Measurements from ENCODE around the gene LYRM4. TPM values are rescaled to one million over a fixed set of nuclear protein-coding genes. Genes with fewer than 3 reads are reported as not detected.

The LYRM4 gene
- total RNA-seq, 1 donor from 2014 or later: 27.8 TPM

DNA sequence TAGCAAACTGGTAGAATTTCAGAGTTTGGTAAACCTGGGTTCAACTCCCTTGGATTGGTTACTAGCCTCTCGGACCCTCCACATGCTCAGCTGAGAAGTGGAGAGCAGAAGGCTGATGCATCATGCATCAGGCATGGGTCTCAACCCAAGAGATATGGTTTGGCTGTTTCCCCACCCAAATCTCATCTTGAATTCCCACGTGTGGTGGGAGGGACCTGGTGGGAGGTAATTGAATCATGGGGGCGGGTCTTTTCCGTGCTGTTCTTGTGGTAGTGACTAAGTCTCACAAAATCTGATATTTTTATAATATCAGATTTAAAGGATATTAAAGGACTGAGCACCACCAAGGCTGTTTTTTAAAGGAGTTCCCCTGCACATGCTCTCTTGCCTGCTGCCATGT lies 100.5 kb downstream of the LYRM4 start:
- DNase-seq (ENCODE audit: low read depth): no peak
- Histone ChIP-seq H3K4me3 (ENCODE audit: low read depth, low read length) (no peak overlapping the region), H3K36me3 (ENCODE audit: control insufficient read depth, insufficient read depth, low read length) (no peaks in the 10 kb centered on the region), H3K27me3 (ENCODE audit: control insufficient read depth, insufficient read depth, low read length) (no peaks in the 10 kb centered on the region)
- TF ChIP-seq, protein P1, sequence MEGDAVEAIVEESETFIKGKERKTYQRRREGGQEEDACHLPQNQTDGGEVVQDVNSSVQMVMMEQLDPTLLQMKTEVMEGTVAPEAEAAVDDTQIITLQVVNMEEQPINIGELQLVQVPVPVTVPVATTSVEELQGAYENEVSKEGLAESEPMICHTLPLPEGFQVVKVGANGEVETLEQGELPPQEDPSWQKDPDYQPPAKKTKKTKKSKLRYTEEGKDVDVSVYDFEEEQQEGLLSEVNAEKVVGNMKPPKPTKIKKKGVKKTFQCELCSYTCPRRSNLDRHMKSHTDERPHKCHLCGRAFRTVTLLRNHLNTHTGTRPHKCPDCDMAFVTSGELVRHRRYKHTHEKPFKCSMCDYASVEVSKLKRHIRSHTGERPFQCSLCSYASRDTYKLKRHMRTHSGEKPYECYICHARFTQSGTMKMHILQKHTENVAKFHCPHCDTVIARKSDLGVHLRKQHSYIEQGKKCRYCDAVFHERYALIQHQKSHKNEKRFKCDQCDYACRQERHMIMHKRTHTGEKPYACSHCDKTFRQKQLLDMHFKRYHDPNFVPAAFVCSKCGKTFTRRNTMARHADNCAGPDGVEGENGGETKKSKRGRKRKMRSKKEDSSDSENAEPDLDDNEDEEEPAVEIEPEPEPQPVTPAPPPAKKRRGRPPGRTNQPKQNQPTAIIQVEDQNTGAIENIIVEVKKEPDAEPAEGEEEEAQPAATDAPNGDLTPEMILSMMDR (IDR thresholded peaks at IDR 0.05; ENCODE audit: insufficient read depth, low read length, poor library complexity, severe bottlenecking): no peak

- Histone ChIP-seq H3K36me3 (ENCODE audit: control insufficient read depth, insufficient read depth, low read length) (no peaks in the 10 kb centered on the region), H3K4me3 (ENCODE audit: low read depth, low read length) (no peak overlapping the region), H3K27me3 (ENCODE audit: control insufficient read depth, insufficient read depth, low read length) (no peaks in the 10 kb centered on the region)
- no peak for DNase-seq (ENCODE audit: low read depth)
- TF ChIP-seq, protein P1 (IDR thresholded peaks at IDR 0.05; ENCODE audit: insufficient read depth, low read length, poor library complexity, severe bottlenecking): no peak
Observed at GRCh38 chr6:5159162-5159561, 101.6 kb downstream of the LYRM4 start.

DNA sequence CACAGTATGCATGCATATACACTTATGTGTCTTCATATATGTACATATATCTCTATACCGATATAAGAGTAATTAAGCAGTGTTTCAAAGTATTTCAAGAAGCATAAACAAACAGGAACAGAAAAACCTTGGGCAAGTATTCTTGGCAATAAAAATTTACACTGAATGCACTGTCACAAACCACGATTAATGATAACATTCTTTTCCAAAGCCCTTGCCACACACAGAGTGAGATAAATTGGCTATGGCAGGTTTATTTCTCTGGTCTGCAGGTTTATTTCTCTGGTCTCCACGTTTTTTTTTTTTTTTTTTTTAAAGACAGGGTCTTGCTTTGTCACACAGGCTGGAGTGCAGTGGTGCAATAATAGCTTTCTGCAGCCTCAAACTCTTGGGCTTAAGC lies 102.6 kb downstream of the LYRM4 start:
- no peak for DNase-seq (ENCODE audit: low read depth)
- TF ChIP-seq, protein P1 (IDR thresholded peaks at IDR 0.05; ENCODE audit: insufficient read depth, low read length, poor library complexity, severe bottlenecking): no peak
- Histone ChIP-seq H3K4me3 (ENCODE audit: low read depth, low read length) (no peak overlapping the region), H3K36me3 (ENCODE audit: control insufficient read depth, insufficient read depth, low read length) (no peaks in the 10 kb centered on the region), H3K27me3 (ENCODE audit: control insufficient read depth, insufficient read depth, low read length) (no peaks in the 10 kb centered on the region)

DNA sequence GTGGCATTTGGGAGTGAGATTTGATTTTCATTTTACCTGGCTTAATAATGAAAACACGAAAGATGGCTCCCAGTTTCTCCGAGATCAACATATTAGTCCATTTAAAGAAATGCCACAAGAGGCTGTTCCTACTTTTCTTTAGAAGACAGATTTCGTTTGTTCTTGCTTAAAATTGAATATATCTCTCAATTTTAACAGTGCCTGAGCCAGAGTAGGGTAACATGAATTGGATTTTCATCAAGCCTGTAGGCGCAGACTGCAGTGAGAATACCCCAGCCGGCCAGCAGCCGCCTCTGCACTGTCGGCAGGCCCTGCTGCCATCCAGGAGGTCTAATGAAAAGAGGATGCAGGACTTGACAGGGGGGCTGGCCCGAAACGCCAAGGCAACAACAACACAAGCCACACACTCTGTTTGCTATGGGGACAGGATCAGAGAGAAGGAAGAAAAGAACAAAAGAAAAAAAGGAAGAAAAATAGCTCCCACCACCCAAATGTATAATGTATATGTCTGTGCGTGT lies 103.1 kb downstream of the LYRM4 start:
- no peak for DNase-seq (ENCODE audit: low read depth)
- no peak overlapping the region for H3K4me3 ChIP-seq (ENCODE audit: low read depth, low read length)
- no peaks in the 10 kb centered on the region for H3K27me3 ChIP-seq (ENCODE audit: control insufficient read depth, insufficient read depth, low read length)
- H3K36me3 ChIP-seq (ENCODE audit: control insufficient read depth, insufficient read depth, low read length): no peaks in the 10 kb centered on the region
- TF ChIP-seq, protein P1 (IDR thresholded peaks at IDR 0.05; ENCODE audit: insufficient read depth, low read length, poor library complexity, severe bottlenecking): no peak

DNA sequence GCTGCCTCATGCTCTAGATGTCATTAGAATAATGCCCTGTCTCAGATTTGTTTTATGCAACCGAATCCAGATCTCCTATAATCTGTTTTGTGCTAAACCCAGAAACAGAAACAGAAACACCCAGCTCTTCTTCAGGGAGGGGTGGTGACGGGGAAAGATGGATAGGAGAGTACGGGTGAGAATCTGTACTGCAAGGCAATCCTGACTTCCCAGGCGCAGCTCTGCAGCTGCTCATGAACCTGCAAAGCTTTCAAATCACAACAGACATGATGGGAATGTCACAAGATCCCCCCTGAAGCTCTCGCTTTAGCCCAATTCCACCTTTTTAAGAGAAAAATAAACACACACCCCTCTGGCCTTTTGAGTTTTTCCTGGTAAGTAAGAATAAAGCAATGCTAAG lies 104.1 kb downstream of the LYRM4 start:
- no peak for DNase-seq (ENCODE audit: low read depth)

DNA sequence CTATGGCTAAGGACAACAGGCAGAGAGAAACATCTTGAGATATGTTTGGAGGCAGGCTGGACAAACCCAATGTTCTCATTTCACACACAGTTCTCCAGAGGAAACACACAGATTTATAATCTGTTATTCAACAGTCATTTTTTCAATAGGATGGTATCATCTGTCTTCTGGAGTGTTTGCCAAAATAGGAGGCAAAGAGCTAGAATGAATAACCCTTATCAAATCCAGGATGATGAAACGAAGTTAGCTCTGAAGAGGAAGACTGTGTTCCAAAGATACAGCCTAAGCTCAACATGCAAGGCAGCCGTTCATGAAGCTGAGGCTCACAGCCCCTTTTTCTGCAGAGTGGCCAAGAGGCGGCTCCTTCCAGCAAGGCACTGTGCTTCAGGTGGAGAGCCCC lies 104.8 kb downstream of the LYRM4 start:
- no peaks in the 10 kb centered on the region for H3K36me3 ChIP-seq (ENCODE audit: control insufficient read depth, insufficient read depth, low read length)
- TF ChIP-seq, protein P1 (IDR thresholded peaks at IDR 0.05; ENCODE audit: insufficient read depth, low read length, poor library complexity, severe bottlenecking): no peak
- H3K27me3 ChIP-seq (ENCODE audit: control insufficient read depth, insufficient read depth, low read length): no peaks in the 10 kb centered on the region
- no peak overlapping the region for H3K4me3 ChIP-seq (ENCODE audit: low read depth, low read length)
- DNase-seq (ENCODE audit: low read depth): no peak

More for the DNA sequence above, 104.1 kb downstream of the LYRM4 start:
- no peaks in the 10 kb centered on the region for H3K36me3 ChIP-seq (ENCODE audit: control insufficient read depth, insufficient read depth, low read length)
- H3K4me3 ChIP-seq (ENCODE audit: low read depth, low read length): no peak overlapping the region
- TF ChIP-seq, protein P1 (IDR thresholded peaks at IDR 0.05; ENCODE audit: insufficient read depth, low read length, poor library complexity, severe bottlenecking): no peak
- no peaks in the 10 kb centered on the region for H3K27me3 ChIP-seq (ENCODE audit: control insufficient read depth, insufficient read depth, low read length)

Measured in kidney epithelial cell (primary cell).